Thyroid gland (tissue), 4 donors: ENCODE results near the gene SELENOT.

Experiments
- POLR2A ChIP-seq, 2 donors: fragments of 450-650 bp; IDR thresholded peaks; one replicate each; pipeline ENCODE4 v1.6.1; 2017; ENCODE audit warnings: antibody characterized with exemption in 2 of 2, mild to moderate bottlenecking in 2 of 2, moderate library complexity in 1 of 2
- TF ChIP-seq, protein P1 (sequence below), 6 experiments: fragments of 200-600 bp in 3 of 6; fragments of 450-650 bp in 3 of 6; sonication (generic) in 3 of 6; IDR thresholded peaks; one replicate each; pipeline ENCODE4 v1.5.1; 2016 to 2019; ENCODE audit warnings: antibody characterized with exemption in 6 of 6, mild to moderate bottlenecking in 2 of 6, inconsistent platforms in 1 of 6, moderate library complexity in 1 of 6

DNA sequence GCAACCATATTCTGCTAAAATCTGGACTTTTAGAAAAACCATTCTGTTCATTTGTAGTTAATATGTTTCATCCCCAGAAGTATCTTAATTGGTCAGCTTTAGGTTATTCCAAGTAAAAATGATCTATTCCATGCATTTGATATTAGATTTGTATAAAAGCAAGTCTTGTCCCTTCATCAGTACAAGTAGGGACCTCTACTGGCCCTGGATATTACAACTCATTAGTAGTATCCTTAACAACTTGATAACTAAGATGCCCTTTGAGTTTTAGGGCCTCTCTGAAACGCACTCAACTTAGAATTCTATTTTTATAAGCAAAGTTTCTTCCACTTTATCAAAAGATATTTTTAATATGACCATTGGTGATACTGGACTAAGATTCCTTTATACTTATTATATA lies 25.3 kb upstream of the SELENOT start:
- TF ChIP-seq, protein P1, sequence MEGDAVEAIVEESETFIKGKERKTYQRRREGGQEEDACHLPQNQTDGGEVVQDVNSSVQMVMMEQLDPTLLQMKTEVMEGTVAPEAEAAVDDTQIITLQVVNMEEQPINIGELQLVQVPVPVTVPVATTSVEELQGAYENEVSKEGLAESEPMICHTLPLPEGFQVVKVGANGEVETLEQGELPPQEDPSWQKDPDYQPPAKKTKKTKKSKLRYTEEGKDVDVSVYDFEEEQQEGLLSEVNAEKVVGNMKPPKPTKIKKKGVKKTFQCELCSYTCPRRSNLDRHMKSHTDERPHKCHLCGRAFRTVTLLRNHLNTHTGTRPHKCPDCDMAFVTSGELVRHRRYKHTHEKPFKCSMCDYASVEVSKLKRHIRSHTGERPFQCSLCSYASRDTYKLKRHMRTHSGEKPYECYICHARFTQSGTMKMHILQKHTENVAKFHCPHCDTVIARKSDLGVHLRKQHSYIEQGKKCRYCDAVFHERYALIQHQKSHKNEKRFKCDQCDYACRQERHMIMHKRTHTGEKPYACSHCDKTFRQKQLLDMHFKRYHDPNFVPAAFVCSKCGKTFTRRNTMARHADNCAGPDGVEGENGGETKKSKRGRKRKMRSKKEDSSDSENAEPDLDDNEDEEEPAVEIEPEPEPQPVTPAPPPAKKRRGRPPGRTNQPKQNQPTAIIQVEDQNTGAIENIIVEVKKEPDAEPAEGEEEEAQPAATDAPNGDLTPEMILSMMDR (IDR thresholded peaks at IDR 0.05), result no peak
- no peak for TF ChIP-seq POLR2A (IDR thresholded peaks at IDR 0.05)
